Measurements from ENCODE around the gene PMP22.
"Not testable (repeated sequence)": the region's sequence is repeated elsewhere in the genome, so short reads cannot be mapped to it uniquely, and the experiment has no call there.

The PMP22 gene

DNA sequence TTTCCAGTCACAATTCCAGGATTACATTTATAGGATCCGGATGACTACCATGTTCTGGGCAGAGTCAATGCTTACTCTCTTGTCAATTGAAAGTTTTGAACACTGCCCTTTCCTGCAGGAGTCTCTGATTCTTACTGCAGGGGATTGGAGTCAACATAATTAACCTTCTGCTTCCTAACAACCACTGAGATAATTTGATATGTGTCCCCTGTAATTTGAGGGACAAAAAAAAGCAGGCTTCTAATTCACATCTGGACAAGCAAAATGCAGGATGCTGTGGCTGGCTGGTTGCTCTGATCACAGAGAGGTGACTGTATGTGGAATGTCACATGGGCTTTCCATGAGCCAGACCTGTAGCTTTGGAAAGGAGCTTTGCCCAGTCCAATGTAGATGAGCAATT, 54.9 kb downstream of the PMP22 start:
- peak; percentile 12 for DNase-seq
- Histone ChIP-seq H3K27me3 (no peaks in the 10 kb centered on the region), H3K4me3 (ENCODE audit: low read depth, low read length) (no peak overlapping the region), H3K9me3 (no peaks in the 10 kb centered on the region), H3K4me1 (no peaks in the 10 kb centered on the region), H3K36me3 (no peaks in the 10 kb centered on the region)
- TF ChIP-seq, protein P1, sequence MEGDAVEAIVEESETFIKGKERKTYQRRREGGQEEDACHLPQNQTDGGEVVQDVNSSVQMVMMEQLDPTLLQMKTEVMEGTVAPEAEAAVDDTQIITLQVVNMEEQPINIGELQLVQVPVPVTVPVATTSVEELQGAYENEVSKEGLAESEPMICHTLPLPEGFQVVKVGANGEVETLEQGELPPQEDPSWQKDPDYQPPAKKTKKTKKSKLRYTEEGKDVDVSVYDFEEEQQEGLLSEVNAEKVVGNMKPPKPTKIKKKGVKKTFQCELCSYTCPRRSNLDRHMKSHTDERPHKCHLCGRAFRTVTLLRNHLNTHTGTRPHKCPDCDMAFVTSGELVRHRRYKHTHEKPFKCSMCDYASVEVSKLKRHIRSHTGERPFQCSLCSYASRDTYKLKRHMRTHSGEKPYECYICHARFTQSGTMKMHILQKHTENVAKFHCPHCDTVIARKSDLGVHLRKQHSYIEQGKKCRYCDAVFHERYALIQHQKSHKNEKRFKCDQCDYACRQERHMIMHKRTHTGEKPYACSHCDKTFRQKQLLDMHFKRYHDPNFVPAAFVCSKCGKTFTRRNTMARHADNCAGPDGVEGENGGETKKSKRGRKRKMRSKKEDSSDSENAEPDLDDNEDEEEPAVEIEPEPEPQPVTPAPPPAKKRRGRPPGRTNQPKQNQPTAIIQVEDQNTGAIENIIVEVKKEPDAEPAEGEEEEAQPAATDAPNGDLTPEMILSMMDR (IDR thresholded peaks at IDR 0.05; ENCODE audit: low read depth, low read length): no peak

DNA sequence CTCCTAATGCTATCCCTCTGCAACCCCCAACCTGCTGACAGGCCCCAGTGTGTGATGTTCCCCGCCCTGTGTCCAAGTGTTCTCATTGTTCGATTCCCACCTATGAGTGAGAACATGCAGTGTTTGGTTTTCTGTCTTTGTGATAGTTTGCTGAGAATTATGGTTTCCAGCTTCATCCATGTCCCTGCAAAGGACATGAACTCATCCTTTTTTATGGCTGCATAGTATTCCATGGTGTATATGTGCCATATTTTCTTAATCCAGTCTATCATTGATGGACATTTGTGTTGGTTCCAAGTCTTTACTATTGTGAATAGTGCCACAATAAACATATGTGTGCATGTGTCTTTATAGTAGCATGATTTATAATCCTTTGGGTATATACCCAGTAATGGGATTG, 62.1 kb downstream of the PMP22 start:
- not testable (repeated sequence) for DNase-seq; H3K9me3 ChIP-seq; H3K4me3 ChIP-seq (ENCODE audit: low read depth, low read length); H3K4me1 ChIP-seq; H3K36me3 ChIP-seq; H3K27me3 ChIP-seq

DNA sequence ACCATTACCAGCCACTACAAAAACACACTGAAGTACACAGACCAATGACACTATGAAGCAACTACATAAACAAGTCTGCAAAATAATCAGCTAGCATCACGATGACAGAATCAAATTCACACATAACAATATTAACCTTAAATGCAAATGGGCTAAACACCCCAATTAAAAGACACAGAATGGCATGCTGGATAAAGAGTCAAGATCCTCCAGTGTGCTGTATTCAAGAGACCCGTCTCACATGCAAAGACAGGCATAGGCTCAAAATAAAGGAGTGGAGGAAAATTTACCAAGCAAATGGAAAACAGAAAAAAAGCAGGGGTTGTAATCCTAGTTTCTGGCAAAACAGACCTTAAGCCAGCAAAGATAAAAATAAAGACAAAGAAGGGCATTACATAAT, 64.6 kb downstream of the PMP22 start:
- not testable (repeated sequence) for H3K27me3 ChIP-seq; H3K36me3 ChIP-seq; H3K4me3 ChIP-seq (ENCODE audit: low read depth, low read length); H3K4me1 ChIP-seq; DNase-seq; H3K9me3 ChIP-seq

DNA sequence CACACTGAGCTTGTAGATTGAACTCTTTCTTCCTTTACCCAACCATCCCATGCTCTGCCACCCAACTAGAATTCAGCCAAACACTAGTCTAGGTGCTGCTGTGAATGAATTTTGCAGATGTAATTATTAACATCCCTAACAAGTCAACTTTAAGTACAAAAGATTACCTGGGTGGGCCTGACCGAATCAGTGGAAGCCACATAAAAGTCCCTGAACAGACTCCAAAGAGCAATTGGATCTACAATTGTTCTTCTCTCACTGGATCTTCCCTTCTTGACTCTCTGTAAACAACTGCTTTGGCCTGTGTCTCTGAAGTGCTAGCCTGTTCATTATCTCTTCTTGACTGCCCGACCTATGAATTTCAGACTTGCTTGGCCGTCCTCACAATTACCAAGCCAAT, 67.9 kb downstream of the PMP22 start:
- peaks cover 4% of the 10 kb centered on the region; the same call in 1 of the 2 replicates for H3K4me1 ChIP-seq
- H3K36me3 ChIP-seq: no peaks in the 10 kb centered on the region
- no peaks in the 10 kb centered on the region for H3K9me3 ChIP-seq
- TF ChIP-seq, protein P1 (IDR thresholded peaks at IDR 0.05; ENCODE audit: low read depth, low read length): no peak
- H3K27me3 ChIP-seq: no peaks in the 10 kb centered on the region
- H3K4me3 ChIP-seq (ENCODE audit: low read depth, low read length): no peak overlapping the region
- no peak for DNase-seq

DNA sequence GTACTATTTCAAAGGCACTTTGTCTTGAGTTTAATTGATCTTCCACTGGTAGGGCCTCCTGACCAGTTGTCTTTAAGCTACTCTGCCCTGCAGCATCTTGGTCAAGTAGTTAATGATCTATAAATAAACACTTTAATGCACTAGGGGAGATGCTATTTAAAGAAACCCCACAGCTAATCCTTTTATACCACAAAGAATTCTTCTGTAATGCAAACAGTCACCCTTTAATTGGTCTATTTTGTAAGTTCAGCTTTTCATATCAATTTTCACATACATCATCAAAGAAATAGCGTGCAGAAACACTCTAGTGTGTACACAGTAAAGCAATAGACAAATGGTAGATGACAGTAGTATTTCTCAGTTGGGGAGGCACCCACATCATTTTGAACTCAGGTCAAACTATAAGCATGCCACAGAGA, 70.3 kb downstream of the PMP22 start:
- no peak for DNase-seq

DNA sequence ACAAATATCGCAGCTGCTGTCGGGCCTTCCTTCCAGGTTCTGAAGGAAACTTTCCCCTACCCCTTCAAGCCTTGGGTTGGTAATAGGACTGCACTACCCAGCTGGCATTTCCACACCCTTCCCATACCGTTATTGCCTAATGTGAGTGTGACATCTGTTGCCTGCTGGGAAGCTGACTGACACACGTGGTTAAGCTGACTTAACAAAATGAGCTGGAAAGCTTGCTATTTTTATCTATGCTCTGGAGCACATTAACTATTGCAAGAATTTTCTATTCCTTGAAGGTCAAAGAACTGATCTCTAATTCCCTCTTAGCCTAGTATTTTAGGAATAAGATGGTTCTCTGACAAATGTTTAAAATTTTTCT, 79.5 kb downstream of the PMP22 start:
- Histone ChIP-seq H3K4me1 (no peaks in the 10 kb centered on the region), H3K36me3 (no peaks in the 10 kb centered on the region), H3K27me3 (no peaks in the 10 kb centered on the region), H3K9me3 (no peaks in the 10 kb centered on the region), H3K4me3 (ENCODE audit: low read depth, low read length) (no peak overlapping the region)
- DNase-seq: no peak
- TF ChIP-seq, protein P1 (IDR thresholded peaks at IDR 0.05; ENCODE audit: low read depth, low read length): no peak

More for the DNA sequence above, 70.3 kb downstream of the PMP22 start:
- H3K4me1 ChIP-seq: peaks cover 4% of the 10 kb centered on the region; the same call in 1 of the 2 replicates
- no peaks in the 10 kb centered on the region for H3K36me3 ChIP-seq
- no peaks in the 10 kb centered on the region for H3K9me3 ChIP-seq
- TF ChIP-seq, protein P1 (IDR thresholded peaks at IDR 0.05; ENCODE audit: low read depth, low read length): no peak
- no peak overlapping the region for H3K4me3 ChIP-seq (ENCODE audit: low read depth, low read length)
- no peaks in the 10 kb centered on the region for H3K27me3 ChIP-seq

DNA sequence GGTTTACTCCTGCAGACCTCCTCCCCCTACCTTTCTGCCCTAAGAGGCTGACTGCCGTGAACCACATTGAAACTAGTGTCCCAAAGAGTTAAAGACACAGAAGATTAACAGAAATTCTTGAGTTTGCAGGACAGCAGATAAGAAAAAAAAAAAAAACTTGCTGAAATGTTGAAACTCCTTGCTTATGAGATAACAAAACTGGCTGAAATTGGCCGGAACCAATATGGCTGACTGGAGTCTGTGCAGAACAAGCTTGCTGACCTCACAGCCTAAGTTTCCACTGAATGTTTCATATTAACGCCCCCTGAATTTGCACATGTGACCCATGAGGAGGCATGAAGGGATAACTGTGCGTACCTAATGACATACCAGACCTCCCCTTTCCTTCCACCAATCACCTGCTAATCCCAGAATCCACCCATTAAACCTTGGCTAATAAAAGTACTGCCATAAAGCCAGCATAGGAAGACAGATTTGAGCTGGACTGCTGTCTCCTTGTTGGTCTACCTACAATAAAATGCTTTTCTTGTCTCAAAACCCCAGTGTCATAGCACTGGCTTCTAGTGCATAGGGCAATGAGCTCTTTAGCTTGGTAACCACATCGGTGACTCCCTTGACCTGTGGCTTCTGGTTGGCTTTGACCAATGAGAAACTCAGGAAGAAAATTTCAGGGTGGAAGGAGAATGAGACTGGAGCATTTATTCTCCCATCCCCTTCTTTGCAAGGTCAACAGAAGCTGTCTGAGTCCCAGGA, 80.1 kb downstream of the PMP22 start:
- Histone ChIP-seq H3K4me3 (ENCODE audit: low read depth, low read length) (no peak overlapping the region), H3K4me1 (no peaks in the 10 kb centered on the region), H3K27me3 (no peaks in the 10 kb centered on the region), H3K36me3 (no peaks in the 10 kb centered on the region), H3K9me3 (no peaks in the 10 kb centered on the region)
- DNase-seq: no peak
- TF ChIP-seq, protein P1 (IDR thresholded peaks at IDR 0.05; ENCODE audit: low read depth, low read length): no peak

Measured in BE2C (cell line).